ENCODE data around the gene MCAT.

MCAT gene

GRCh38 chr22:43088627-43088983 lies 54.6 kb downstream of the MCAT start:
- no peak for DNase-seq

- no peak for DNase-seq
These were observed 57.3 kb downstream of the MCAT start for GRCh38 chr22:43085658-43086606.
